Measurements from ENCODE around the gene PWWP2B. TPM values are rescaled to one million over a fixed set of nuclear protein-coding genes. Genes with fewer than 3 reads are reported as not detected.

PWWP2B gene
- total RNA-seq, 1 donor from 2014 or later = 27.1 TPM

GRCh38 chr10:132381741-132382140 is 15.3 kb upstream of the PWWP2B start:
- no peak for DNase-seq (ENCODE audit: low read depth)
- no peak for TF ChIP-seq CTCF (IDR thresholded peaks at IDR 0.05; ENCODE audit: insufficient read depth, low read length, poor library complexity, severe bottlenecking)
- H3K27me3 ChIP-seq (ENCODE audit: control insufficient read depth, insufficient read depth, low read length) = no peaks in the 10 kb centered on the region
- H3K36me3 ChIP-seq (ENCODE audit: control insufficient read depth, insufficient read depth, low read length) = no peaks in the 10 kb centered on the region
- H3K4me3 ChIP-seq (ENCODE audit: low read depth, low read length) = no peak overlapping the region

DNA sequence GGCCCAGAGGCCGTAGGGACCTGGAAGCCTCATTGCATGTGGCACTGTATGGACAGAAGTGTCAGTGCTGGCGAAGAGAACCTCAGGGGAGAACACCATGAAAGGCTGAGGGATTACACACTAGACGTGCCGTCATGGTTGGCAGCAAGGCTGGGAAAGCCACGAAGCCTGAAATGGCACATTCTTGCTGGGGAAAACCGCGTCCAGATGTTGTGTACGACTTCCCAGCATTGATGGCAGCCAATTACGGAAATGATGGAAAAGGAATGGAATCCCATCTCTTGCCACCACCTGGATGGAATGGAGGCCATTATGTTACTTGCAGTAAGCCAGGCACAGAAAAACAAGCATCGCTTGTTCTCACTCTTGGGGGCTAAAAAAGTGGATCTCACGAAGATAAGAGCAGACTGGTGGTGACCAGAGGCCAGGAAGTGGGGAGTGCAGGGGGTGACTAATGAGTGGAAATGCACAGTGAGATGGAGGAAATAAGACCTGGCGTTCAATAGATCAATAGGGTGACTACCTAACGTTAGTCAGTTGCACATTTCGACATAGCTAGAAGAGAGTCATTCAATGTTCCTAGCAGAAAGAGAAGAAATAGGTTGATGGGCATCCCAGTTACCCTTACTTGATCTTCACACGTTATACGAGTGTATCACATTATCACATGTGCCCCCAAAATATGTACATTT is 14.6 kb upstream of the PWWP2B start:
- Histone ChIP-seq H3K36me3 (ENCODE audit: control insufficient read depth, insufficient read depth, low read length) (no peaks in the 10 kb centered on the region), H3K27me3 (ENCODE audit: control insufficient read depth, insufficient read depth, low read length) (no peaks in the 10 kb centered on the region), H3K4me3 (ENCODE audit: low read depth, low read length) (no peak overlapping the region)
- TF ChIP-seq CTCF (IDR thresholded peaks at IDR 0.05; ENCODE audit: insufficient read depth, low read length, poor library complexity, severe bottlenecking) = no peak
- no peak for DNase-seq (ENCODE audit: low read depth)

- H3K36me3 ChIP-seq (ENCODE audit: control insufficient read depth, insufficient read depth, low read length) = no peaks in the 10 kb centered on the region
- DNase-seq (ENCODE audit: low read depth) = no peak
- no peaks in the 10 kb centered on the region for H3K27me3 ChIP-seq (ENCODE audit: control insufficient read depth, insufficient read depth, low read length)
- TF ChIP-seq CTCF (IDR thresholded peaks at IDR 0.05; ENCODE audit: insufficient read depth, low read length, poor library complexity, severe bottlenecking) = no peak
- no peak overlapping the region for H3K4me3 ChIP-seq (ENCODE audit: low read depth, low read length)
Observed at GRCh38 chr10:132383101-132383500, 13.9 kb upstream of the PWWP2B start.

- DNase-seq (ENCODE audit: low read depth) = no peak
- no peaks in the 10 kb centered on the region for H3K36me3 ChIP-seq (ENCODE audit: control insufficient read depth, insufficient read depth, low read length)
- H3K27me3 ChIP-seq (ENCODE audit: control insufficient read depth, insufficient read depth, low read length) = peaks cover under 1% of the 10 kb centered on the region
- TF ChIP-seq CTCF (IDR thresholded peaks at IDR 0.05; ENCODE audit: insufficient read depth, low read length, poor library complexity, severe bottlenecking) = no peak
- H3K4me3 ChIP-seq (ENCODE audit: low read depth, low read length) = no peak overlapping the region
Observed at GRCh38 chr10:132383751-132384196, 13.2 kb upstream of the PWWP2B start.

- H3K4me3 ChIP-seq (ENCODE audit: low read depth, low read length) = no peak overlapping the region
- no peak for DNase-seq (ENCODE audit: low read depth)
- H3K27me3 ChIP-seq (ENCODE audit: control insufficient read depth, insufficient read depth, low read length) = peaks cover 11% of the 10 kb centered on the region
- TF ChIP-seq CTCF (IDR thresholded peaks at IDR 0.05; ENCODE audit: insufficient read depth, low read length, poor library complexity, severe bottlenecking) = no peak
- H3K36me3 ChIP-seq (ENCODE audit: control insufficient read depth, insufficient read depth, low read length) = no peaks in the 10 kb centered on the region
Observed at GRCh38 chr10:132384618-132385388, 12.2 kb upstream of the PWWP2B start.

Measured in kidney epithelial cell (primary cell).